Left hindlimb (tissue), 1 donor: ENCODE results near the gene PRR22.
A peak's percentile ranks its signal among the peaks of the same experiment; 100 is the strongest.
"Not testable (repeated sequence)": the region's sequence is repeated elsewhere in the genome, so short reads cannot be mapped to it uniquely, and the experiment has no call there.

Experiments used
- DNase-seq: peaks from one replicate; pipeline ENCODE4 v3.0.0-alpha.2; 2018

The PRR22 gene

GRCh38 chr19:5790559-5791520 lies 6.3 kb upstream of the PRR22 start, which contains the start of gene DUS3L:
Gene DUS3L (minus strand): TSS chr19:5791163. CDS start chr19:5791141, 22 bp downstream.
- DNase-seq = peak; percentile 98

GRCh38 chr19:5789886-5790558 lies 5.5 kb upstream of the PRR22 start:
- no peak for DNase-seq

GRCh38 chr19:5789351-5789761 lies 4.8 kb upstream of the PRR22 start:
- DNase-seq = no peak

DNA sequence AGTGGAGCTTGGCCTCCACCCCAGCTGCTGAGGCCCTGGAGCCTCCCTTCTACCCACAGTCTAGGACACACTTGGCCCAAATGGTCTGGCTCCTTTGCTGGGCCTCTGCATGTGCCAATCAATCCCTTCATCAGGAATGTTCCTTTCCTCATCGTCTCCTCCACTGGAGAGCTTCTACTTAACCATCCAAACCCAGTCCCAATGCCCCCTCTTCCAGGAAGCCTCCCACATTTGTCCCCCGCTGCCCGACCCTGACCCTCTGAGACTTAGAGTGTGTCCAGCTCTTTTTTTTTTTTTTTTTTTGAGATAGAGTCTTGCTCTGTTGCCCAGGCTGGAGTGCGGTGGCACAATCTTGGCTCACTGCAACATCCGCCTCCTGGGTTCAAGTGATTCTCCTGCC lies 3.9 kb upstream of the PRR22 start:
- no peak for DNase-seq

GRCh38 chr19:5787409-5788182 lies 3.0 kb upstream of the PRR22 start:
- DNase-seq = no peak

GRCh38 chr19:5786593-5787408 lies 2.3 kb upstream of the PRR22 start:
- no peak for DNase-seq

DNA sequence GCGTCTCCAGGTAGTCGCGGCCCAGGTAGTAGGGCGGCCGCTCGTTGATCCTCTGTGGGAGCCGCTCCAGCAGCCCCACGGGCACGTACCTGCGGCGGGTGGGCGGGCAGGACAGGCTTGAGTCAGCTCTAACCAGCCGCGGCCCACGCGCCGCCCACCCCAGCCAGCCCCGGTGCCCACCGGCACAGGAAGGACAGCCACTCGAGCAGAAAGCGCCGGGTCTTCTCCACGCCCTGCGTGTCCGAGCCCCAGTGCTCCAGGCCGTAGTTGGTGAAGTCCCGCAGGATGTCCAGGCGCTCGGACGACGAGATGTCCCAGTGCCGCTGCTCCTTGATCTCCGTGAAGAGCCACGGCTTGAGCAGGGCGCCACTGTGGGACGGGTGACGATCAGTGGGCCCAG lies 877 bp upstream of the PRR22 start:
- DNase-seq = no peak

DNA sequence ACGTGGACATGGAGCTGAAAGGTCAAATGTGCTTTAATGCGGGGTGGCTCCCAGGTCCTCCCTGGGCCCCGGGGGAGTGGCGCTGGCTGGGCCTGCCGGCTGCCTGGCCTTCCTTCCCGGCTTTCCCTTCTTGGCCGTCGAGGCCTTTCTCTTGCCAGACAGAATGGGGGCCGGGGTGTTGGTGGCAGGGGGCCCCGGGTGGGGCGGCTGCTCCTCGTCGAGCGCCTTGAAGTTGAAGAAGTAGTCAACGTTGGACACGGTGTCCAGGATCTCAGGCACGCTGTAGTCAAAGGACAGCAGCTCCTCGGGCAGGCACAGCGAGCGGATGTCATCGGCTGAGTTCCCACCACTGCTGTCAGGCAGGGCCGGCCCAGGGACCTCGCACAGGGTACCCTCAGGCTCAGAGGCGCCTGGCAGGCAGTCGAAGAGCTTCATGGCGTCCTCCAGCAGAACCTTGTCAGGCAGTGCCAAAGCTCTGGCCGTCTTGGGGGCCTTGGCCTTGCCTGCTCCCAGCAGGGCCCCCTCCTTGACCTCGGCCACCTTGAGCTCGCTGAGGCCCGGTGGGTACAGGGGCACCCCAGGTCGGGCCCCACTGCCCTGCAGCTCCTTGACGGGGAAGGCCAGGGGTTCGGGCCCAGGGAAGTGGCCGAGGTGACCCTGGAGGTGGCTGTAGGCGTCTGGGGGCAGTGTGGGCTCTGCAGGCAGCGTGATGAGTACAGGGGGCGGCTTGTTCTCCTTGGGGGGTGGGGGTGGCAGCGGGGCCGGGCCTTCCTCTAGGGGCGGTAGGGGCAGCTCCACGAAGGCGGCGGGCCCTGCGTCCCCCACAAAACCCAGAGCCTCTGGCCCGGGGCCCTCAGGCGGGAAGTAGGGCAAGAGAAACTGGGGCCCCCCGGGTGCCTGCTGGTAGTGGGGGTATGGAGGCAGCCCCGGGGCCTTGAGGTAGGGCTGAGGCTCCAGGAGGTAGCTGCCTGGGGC lies 1.3 kb downstream of the PRR22 start:
- DNase-seq = no peak

DNA sequence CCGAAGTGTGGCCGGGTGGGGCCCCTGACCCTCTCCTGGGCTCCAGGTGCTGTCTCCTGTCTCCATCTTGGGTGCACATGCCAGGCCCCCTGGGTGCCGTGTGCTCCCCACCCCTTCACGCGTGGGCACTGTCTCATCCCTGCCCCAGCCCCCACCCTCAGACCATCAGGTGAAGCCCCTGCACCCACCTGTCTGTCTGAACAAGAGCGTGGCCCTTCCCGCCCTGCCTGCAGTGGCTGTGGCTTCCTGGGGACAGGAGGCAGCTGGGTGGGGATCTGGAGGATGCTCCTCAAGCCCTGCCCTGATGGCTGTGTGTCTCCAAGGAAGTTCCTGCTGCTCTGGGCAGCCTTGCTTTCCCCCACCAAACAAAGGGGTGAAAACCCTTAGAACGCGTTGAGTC lies 2.2 kb downstream of the PRR22 start:
- DNase-seq = no peak

DNA sequence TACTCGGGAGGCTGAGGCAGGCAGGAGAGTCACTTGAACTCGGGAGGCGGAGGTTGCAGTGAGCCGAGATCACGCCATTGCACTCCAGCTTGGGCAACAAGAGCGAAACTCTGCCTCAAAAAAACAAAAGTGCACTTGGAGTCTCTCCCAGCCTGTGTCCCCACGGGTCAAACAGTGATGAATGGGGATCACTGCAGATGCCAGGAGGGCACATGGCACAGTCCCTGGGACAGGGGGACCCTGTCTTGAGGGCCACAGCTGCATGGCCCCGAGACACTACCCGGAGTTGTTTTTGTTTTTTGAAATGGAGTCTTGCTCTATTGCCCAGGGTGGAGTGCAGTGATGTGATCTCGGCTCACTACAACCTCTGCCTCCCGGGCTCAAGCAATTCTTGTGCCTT lies 3.6 kb downstream of the PRR22 start:
- not testable (repeated sequence) for DNase-seq

GRCh38 chr19:5778402-5778801 lies 6.1 kb downstream of the PRR22 start:
- DNase-seq = no peak

GRCh38 chr19:5775668-5776309 lies 8.8 kb downstream of the PRR22 start:
- DNase-seq = no peak

- DNase-seq = no peak
These were observed 9.6 kb downstream of the PRR22 start for GRCh38 chr19:5774921-5775320.

DNA sequence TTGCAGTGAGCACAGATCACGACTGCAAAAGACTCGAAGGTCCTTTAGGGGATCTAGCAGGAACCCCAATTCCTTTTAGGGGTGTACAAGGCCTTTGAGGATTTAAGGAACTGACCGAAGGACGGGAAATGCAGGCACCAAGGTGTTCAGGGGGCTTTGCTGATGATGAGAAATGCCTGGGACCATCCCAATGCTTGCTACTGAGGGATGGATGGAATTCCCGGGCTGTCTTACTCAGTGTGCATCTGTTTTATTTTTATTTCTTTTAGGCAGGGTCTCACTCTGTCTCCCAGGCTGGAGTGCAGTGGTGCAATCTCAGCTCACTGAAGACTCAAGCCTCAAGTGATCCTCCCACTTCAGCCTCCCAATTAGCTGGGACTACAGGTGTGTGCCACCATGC lies 11.3 kb downstream of the PRR22 start:
- no peak for DNase-seq

- DNase-seq = no peak
These were observed 12.1 kb downstream of the PRR22 start for GRCh38 chr19:5772416-5772815.

- no peak for DNase-seq
These were observed 16.6 kb downstream of the PRR22 start for GRCh38 chr19:5767949-5768348.

DNA sequence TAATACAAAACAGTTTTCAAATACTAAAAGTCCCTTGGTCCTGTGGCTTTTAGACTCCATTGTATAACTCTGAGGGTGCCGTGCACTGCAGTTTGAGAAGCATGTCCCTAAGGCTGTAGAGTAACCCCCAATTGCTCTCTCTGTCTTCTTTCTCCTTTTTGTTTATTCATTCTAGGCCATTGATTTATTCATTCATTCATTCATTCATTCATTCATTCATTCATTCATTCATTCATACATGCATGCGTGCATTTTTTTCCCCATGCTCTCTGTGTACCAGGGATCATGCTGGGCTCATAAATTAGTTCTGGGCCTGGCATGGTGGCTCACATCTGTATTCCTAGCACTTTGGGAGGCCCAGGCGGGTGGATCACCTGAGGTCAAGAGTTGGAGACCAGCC lies 19.3 kb downstream of the PRR22 start:
- DNase-seq = no peak

DNA sequence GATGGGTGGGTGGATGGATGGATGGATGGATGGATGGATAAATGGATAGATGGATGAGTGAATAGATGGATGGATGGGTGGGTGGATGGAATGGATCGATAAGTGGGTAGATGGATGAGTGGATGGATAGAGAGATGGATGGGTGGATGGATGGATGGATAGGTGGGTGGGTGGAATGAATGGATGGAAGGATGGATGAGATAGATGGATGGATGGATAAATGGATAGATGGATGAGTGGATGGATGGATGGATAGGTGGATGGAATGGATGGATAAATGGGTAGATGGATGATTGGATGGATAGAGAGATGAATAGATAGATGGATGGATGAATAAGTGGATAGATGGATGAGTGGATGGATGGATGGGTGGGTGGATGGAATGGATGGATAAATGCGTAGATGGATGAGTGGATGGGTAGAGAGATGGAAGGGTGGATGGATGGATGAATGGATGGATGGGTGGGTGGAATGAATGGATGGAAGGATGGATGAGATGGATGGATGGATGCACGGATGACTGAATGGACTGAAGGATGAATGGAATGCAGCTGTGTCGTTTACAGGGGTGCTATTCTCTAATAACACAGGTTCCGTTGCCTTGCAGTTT lies 21.8 kb downstream of the PRR22 start:
- no peak for DNase-seq

DNA sequence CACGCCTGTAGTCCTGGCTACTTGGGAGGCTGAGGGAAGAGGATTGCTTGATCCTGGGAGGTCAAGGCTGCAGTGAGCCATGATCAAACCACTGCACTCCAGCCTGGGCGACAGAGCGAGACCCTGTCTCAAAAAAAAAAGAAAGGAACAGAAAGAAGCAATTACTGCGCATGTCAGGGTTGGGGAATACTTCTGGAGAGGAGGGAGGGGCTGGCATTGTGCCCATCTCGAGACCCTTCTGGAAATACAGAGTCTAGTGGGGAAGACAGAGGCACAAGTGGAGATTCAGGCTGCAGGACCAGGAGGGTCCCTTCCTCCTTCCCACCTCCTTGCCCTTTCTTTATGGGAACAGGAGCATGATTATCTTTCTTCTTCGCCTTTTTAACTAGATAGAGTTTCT lies 30.8 kb downstream of the PRR22 start:
- no peak for DNase-seq

- no peak for DNase-seq
These were observed 32.8 kb downstream of the PRR22 start for GRCh38 chr19:5751709-5752108.
